Daoy (cell line): Measurements from ENCODE around the gene ZNF580. TPM values are rescaled to one million over a fixed set of nuclear protein-coding genes. Genes with fewer than 3 reads are reported as not detected.

ENCODE experiments used
- DNase-seq: peaks from one replicate; pipeline ENCODE4 v3.0.0-alpha.2; 2015; ENCODE audit warnings: low read depth
- total RNA-seq: library from RNA; depleted of rRNA; stranded (reverse); fragments of >200 nt; shearing (Covaris generic); gene quantifications from 2 replicates; pipeline ENCODE4 v1.2.3, GENCODE V29; 2014

Gene ZNF580
- total RNA-seq, 1 experiment from 2014 or later, result 1.8 TPM

DNA sequence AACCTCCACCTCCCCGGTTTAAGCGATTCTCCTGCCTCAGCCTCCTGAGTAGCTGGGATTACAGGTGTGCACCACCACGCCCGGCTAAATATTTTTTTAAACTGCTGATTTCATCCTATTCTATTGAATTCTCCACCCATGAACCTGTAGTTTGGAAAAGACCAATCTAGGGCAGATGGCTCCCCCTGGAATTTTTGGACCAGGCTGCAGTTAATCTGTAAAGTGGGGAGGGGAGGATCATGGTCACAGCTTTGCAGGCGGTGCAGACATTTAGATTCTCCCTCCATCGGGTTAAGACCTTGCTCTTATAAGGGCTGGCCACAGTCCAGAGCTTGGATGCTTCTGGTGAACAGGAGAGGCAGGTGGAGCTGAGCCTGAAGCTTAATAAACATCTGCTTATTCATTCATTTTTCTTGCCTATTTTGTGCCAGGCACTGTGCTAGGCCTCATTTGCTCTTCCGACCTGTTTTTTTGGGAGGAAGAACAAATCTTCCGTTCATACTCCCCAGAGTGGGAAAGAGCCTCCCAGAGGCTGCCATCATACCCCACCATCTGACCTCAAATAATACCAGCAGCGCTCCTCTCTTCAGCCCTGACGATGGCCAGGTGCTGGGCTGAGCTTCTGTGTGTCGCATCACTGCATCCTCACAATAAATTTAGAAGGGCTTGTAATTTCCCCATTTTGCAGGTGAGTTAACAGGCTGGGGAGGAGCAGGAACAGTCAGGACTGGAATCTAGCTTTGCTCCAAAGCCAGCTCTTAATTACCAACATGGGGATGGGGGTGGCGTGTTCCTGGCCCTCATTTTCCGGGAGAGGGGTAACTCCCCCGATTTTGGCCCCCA lies 6.3 kb downstream of the ZNF580 start:
- no peak for DNase-seq

GRCh38 chr19:55647732-55648584 lies 7.2 kb downstream of the ZNF580 start, which contains the start of gene CCDC106:
CCDC106 (plus strand) TSS chr19:55648212; CDS start chr19:55649047, 835 bp downstream.
- DNase-seq, result peak; percentile 83

DNA sequence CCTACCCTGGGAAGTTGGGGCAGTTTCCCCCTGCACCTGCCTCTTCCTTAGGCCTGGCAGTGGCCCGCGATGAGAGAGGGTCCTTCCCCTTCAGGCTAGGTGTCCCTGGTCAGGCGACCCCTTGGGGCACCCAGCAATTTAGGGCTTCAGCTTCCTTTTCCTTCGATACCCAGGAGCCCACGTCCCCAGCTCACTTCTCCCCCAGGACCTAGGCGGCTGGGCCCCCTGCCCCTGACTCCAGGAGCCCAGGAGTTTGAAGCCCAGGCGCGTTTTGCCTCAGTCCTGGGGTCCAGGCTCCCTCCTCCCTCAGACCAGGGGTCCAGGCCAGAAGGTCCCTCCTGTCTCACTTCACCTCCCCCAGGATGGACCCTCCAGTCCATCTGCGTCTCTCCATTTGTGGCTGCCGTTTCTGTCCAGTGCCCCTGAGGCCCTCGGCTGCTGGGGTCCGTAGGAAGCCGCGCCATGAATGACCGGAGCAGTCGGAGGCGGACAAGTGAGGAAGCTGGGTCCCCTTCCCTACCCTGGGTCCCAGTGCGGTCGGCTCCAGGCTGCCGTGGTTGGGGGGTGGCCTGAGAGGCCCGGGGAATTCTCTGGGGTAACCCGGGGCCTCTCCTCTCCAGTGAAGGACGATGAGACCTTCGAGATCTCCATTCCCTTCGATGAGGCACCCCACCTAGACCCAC lies 7.9 kb downstream of the ZNF580 start:
- no peak for DNase-seq

DNA sequence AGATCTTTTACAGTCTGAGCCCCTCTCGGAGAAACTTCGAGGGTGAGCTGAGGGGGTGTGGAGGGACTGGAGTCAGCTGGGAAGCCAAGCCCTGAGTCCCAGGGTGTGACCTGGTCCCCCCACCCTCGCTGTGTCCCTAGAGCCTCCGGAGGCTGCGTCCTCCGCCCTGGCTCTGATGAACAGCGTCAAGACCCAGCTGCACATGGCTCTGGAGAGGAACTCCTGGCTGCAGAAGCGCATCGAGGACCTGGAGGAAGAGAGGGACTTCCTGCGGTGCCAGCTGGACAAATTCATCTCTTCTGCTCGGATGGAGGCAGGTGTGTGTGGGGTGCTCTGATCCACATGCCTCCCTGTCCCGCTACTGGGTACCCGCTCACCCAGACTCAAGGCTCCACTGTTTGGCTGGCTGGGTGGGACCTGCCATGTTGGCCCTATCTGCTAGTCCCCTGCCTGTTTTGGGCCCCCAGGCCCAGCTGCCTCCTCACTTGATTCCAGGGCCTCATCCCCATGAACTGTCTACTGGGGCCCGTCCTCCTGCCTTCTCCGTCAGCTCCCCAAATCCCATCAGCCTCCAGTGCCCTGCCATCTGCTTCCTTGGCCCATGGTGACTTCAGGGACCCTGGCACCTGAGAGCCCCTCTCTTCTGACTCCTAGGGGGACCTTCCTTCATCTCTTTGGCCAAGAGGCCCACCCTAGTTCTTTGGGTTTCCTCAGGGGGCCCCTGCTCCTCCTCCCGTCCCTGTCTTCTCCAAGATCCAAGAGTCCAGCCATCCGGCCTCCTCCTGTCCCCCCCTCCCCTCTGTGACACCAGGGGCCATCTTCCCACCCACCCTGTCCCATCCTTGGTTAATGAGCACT lies 8.7 kb downstream of the ZNF580 start:
- DNase-seq, result no peak

DNA sequence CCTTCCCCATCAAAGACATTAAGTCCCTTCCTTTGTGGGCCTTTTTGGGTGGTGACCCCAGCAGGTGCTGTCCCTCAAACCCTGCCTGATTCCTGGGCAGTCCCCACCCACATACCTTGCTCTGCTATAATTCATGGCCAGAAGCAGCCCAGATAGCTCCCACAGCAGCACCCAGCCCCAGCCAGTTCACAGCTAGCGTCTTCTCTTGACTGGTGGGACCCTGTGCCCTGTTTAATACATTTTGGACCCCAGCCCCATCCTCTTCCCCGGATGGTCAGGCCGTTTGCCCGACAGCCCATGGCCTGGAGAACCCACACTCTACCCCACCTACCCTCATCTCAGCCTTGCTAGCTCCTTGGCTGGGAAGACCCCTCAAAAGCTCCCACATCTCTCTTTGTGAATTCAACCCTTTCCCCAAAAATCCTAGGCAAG lies 9.3 kb downstream of the ZNF580 start:
- DNase-seq, result no peak

- DNase-seq, result no peak
Observed at GRCh38 chr19:55650602-55651230, 9.9 kb downstream of the ZNF580 start.

DNA sequence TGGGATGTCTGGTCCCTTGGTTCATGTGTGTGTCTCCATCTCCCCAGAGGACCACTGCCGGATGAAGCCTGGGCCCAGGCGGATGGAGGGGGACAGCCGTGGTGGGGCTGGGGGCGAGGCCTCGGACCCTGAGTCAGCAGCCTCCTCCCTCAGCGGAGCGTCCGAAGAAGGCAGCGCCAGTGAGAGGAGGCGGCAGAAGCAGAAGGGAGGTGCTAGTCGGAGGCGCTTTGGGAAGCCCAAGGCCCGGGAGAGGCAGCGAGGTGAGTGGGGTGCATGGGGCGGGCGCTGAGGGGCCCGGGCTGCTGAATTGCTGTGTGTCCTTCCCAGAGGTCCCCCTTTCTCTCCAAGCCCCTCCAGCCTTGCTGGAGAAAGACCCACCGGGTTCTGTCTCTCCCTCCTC lies 10.4 kb downstream of the ZNF580 start:
- no peak for DNase-seq

- DNase-seq, result no peak
Observed at GRCh38 chr19:55652311-55653128, 11.7 kb downstream of the ZNF580 start.

- DNase-seq, result peak; percentile 99
Observed at GRCh38 chr19:55653651-55654322, 13.0 kb downstream of the ZNF580 start.

GRCh38 chr19:55654323-55654867 lies 13.6 kb downstream of the ZNF580 start:
- peak; percentile 99 for DNase-seq

- peak; percentile 95 for DNase-seq
Observed at GRCh38 chr19:55654868-55655647, 14.3 kb downstream of the ZNF580 start, which contains the start of gene U2AF2. U2AF2 (plus strand) TSS chr19:55655035; CDS start chr19:55655105, 70 bp downstream.

DNA sequence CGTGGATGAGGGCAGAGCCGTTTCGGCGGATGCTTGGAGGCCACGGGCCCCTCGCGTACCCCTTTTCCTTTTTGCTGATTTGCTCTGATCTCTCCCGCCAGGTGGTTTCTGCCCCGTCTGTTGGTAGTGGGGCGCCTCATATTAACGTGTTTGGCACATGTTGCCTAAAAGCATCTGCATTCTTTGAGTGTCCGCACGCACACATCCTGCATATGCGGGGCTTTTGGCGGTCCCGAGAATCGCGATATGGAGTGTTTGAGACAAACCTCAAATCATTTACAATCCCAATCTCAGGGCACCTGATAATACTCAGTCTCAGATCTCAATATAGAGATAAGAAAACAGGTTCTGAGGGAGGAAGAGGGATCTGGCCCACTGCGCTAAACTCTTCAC lies 14.8 kb downstream of the ZNF580 start:
- no peak for DNase-seq

- DNase-seq, result no peak
Observed at GRCh38 chr19:55656552-55656951, 15.8 kb downstream of the ZNF580 start.

GRCh38 chr19:55656988-55657747 lies 16.4 kb downstream of the ZNF580 start:
- DNase-seq, result no peak

- DNase-seq, result no peak
Observed at GRCh38 chr19:55658846-55659459, 18.2 kb downstream of the ZNF580 start.

DNA sequence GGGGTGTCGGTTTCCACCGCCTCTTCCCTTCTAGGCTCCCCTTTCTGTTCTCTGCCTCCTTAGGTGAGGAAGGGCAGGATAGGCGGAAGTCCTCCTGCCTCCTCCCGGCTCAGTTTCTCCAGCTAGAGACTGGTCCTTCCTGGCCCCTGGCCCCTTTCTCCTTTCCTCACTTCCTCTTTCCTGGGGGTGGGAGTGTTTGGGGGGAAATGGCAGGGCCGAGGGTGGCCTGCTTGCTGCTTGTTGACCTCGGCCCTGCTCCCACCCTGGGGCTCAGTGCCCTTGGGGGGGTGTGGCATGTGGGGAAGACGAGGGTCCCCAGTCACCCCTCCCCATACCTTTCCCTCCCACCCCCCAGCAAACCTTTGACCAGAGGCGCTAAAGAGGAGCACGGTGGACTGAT lies 19.0 kb downstream of the ZNF580 start:
- no peak for DNase-seq

GRCh38 chr19:55660404-55660803 lies 19.6 kb downstream of the ZNF580 start:
- no peak for DNase-seq
